GM12891 (cell line): ENCODE results near the gene C3orf33.
"Not testable (repeated sequence)": the region's sequence is repeated elsewhere in the genome, so short reads cannot be mapped to it uniquely, and the experiment has no call there.

Source experiments
- POLR2A ChIP-seq: IDR thresholded peaks from 2 replicates; pipeline ENCODE4 v1.6.1; 2011; ENCODE audit warnings: low read depth, low read length, control low read depth
- POLR2AphosphoS5 ChIP-seq: IDR thresholded peaks from 2 replicates; pipeline ENCODE4 v1.6.1; 2011; ENCODE audit warnings: low read depth, low read length, control low read depth
- SPI1 ChIP-seq: IDR thresholded peaks from 2 replicates; pipeline ENCODE4 v1.6.1; 2011; ENCODE audit warnings: low read depth, low read length, control low read depth
- TAF1 ChIP-seq: IDR thresholded peaks from 2 replicates; pipeline ENCODE4 v1.6.1; 2011; ENCODE audit warnings: low read depth, low read length, control low read depth

DNA sequence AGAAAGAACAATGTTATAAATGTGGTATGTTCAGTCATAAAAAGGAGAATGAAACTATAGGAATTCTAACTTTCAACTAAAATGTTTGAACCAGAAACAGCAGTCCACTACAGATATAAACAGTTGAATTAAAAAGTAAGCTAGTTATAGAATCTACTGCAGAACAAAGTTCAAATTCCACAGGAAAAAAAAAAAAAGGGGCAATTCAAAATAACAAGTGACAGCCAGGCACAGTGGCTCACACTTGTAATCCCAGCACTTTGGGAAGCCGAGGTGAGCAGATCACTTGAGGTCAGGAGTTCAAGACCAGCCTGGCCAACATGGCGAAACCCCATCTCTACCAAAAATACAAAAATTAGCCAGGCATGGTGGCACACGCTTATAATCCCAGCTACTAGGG is 43.3 kb upstream of the C3orf33 start:
- TF ChIP-seq POLR2AphosphoS5, POLR2A, TAF1, SPI1: not testable (repeated sequence)
